ENCODE data around the gene VPS33A.

Gene VPS33A

GRCh38 chr12:122250047-122250446 is 16.2 kb downstream of the VPS33A start:
- DNase-seq: no peak

GRCh38 chr12:122245553-122245952 is 20.7 kb downstream of the VPS33A start:
- DNase-seq: no peak

- no peak for DNase-seq
Observed at GRCh38 chr12:122244565-122245371, 21.5 kb downstream of the VPS33A start.

GRCh38 chr12:122243965-122244364 is 22.3 kb downstream of the VPS33A start:
- DNase-seq: no peak

GRCh38 chr12:122238861-122239260 is 27.4 kb downstream of the VPS33A start:
- DNase-seq: no peak

- DNase-seq: no peak
Observed at GRCh38 chr12:122235741-122236140, 30.6 kb downstream of the VPS33A start.

GRCh38 chr12:122232691-122233090 is 33.6 kb downstream of the VPS33A start:
- DNase-seq: no peak

- no peak for DNase-seq
Observed at GRCh38 chr12:122230798-122231197, 35.5 kb downstream of the VPS33A start.

- DNase-seq: no peak
Observed at GRCh38 chr12:122228092-122228491, 38.2 kb downstream of the VPS33A start.

- no peak for DNase-seq
Observed at GRCh38 chr12:122227341-122227740, 39.0 kb downstream of the VPS33A start.

- DNase-seq: no peak
Observed at GRCh38 chr12:122226366-122227125, 39.7 kb downstream of the VPS33A start.

GRCh38 chr12:122225683-122226365 is 40.5 kb downstream of the VPS33A start, which contains the start of gene DIABLO:
DIABLO (minus strand) TSS chr12:122226052; CDS start chr12:122226014, 38 bp downstream.
- peak; percentile 100 for DNase-seq

GRCh38 chr12:122216445-122216844 is 49.8 kb downstream of the VPS33A start:
- no peak for DNase-seq

GRCh38 chr12:122215771-122216170 is 50.5 kb downstream of the VPS33A start:
- DNase-seq: no peak

GRCh38 chr12:122208073-122208820 is 58.0 kb downstream of the VPS33A start:
- no peak for DNase-seq

- DNase-seq: no peak
Observed at GRCh38 chr12:122207391-122207790, 58.9 kb downstream of the VPS33A start.

- no peak for DNase-seq
Observed at GRCh38 chr12:122206976-122207375, 59.3 kb downstream of the VPS33A start.

- no peak for DNase-seq
Observed at GRCh38 chr12:122206111-122206881, 60.0 kb downstream of the VPS33A start.

- no peak for DNase-seq
Observed at GRCh38 chr12:122205053-122205925, 61.0 kb downstream of the VPS33A start.

GRCh38 chr12:122204167-122205052 is 61.9 kb downstream of the VPS33A start:
- DNase-seq: no peak
